Epidermal melanocyte (primary cell): Measurements from ENCODE around the gene KRT9.
"Not testable (repeated sequence)": the region's sequence is repeated elsewhere in the genome, so short reads cannot be mapped to it uniquely, and the experiment has no call there.

Experiments used
- DNase-seq: peaks from one replicate; pipeline ENCODE4 v3.0.0; 2011; ENCODE audit warnings: low spot score; ENCODE audit not compliant: insufficient read length

Gene KRT9, protein sequence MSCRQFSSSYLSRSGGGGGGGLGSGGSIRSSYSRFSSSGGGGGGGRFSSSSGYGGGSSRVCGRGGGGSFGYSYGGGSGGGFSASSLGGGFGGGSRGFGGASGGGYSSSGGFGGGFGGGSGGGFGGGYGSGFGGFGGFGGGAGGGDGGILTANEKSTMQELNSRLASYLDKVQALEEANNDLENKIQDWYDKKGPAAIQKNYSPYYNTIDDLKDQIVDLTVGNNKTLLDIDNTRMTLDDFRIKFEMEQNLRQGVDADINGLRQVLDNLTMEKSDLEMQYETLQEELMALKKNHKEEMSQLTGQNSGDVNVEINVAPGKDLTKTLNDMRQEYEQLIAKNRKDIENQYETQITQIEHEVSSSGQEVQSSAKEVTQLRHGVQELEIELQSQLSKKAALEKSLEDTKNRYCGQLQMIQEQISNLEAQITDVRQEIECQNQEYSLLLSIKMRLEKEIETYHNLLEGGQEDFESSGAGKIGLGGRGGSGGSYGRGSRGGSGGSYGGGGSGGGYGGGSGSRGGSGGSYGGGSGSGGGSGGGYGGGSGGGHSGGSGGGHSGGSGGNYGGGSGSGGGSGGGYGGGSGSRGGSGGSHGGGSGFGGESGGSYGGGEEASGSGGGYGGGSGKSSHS

GRCh38 chr17:41571561-41572434 is at the start of gene KRT9:
TSS of gene KRT9 (minus strand) at chr17:41572059. CDS start at chr17:41571992, 67 bp downstream.
- no peak for DNase-seq

- DNase-seq, result not testable (repeated sequence)
These were observed 49.6 kb upstream of the KRT9 start for GRCh38 chr17:41621435-41621817.

DNA sequence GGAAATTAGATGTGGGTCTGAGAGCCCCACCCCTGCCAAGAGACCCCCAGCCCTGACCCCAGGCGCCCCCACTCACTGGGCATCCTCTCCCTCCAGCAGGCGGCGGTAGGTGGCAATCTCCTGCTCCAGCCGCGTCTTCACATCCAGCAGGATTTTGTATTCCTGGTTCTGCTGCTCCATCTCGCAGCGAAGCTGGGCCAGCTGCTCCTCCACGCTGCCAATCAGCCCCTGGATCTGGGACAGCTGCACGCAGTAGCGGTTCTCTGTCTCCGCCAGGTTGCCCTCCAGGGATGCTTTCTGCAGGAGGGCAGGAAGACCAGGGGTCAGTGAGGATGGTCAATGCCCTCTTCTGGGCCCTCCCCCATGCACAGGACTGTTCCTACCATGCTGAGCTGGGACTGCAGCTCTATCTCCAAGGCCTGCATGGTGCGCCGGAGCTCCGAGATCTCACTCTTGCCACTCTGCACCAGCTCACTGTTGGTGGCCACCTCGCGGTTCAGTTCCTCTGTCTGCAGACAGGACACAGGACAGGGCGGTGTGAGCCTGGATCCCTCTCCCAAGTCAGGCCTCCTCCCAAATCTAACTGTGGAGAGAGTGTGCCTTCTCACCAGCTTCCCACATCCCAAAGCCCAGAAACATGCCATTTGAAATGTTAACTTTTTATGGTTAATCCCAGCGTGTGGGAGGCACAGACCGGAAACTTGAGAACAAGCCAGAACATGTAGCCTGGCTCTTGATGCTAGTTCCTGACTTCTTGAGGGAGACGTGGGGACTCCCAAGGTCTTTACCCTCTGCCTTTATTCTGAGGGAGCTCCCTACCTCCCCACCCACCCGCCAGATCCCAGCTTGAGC is 49.0 kb upstream of the KRT9 start:
- DNase-seq, result no peak

GRCh38 chr17:41619927-41620582 is 48.2 kb upstream of the KRT9 start:
- not testable (repeated sequence) for DNase-seq

DNA sequence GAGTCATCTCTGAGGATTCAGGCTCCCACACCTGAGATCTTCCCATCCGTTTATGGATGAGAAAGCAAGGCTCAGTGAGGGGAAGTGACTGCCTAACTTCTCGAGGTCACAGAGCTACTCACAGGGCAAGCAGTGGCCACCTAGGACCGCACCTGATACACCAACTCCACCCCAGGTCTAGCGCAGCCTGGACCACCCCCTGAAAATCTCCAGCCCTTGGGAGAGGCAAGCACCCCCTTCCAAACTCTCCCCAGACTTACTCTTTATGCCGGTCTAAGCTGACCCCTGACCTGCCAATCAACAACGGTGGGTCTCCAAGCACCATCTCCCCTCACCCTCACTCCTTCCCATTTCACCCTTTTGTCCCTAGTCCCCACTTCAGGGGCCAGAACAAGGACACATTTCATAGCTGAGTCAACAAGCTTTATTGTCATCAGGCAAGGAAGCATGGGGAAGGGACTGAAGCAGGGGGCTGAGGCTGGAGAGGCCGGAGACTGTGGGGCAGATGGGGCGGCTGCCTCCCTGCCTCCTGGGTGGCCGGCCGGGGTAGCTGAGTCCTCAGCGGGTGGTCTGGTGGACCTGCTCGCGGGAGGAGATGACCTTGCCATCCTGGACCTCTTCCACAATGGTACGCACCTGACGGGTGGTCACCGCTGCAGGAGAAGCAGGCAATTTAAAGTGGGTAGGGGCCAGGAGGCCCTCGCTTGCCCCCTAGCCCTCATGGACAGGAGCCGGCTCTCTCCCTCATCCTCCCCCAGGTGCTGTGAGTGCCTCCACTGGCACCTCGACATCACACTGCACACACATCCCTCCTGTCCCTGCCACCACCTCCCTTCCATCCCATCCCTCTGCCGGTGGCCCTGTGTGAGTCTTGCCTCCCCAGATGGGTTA is 47.4 kb upstream of the KRT9 start:
- DNase-seq, result no peak

- DNase-seq, result no peak
These were observed 46.6 kb upstream of the KRT9 start for GRCh38 chr17:41618341-41619035.

DNA sequence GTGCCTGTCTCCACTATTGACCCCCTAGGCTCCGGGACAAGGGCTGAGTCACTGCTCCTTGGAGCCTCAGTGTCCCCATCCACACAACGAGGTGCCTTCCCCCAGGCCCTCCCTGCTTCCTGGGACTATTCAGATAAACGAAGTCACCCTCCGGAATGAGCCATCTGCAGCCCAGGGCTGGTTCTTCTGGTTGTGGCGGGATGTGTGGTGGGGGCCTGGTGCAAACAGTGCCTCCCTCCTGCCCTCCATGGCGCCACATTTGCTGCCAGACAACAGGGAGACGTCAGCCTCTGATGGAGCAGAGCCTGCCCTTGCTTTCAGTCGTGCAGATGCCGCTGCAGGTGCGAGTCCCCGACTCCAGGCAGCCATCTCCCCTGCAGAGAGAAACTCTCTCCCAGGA is 45.8 kb upstream of the KRT9 start:
- DNase-seq, result no peak

- no peak for DNase-seq
These were observed 45.3 kb upstream of the KRT9 start for GRCh38 chr17:41617136-41617535.

GRCh38 chr17:41616486-41616885 is 44.6 kb upstream of the KRT9 start:
- not testable (repeated sequence) for DNase-seq

- DNase-seq, result no peak
These were observed 43.6 kb upstream of the KRT9 start for GRCh38 chr17:41615454-41615853.

GRCh38 chr17:41614767-41615166 is 42.9 kb upstream of the KRT9 start:
- not testable (repeated sequence) for DNase-seq

- DNase-seq, result no peak
These were observed 42.2 kb upstream of the KRT9 start for GRCh38 chr17:41614098-41614497.

DNA sequence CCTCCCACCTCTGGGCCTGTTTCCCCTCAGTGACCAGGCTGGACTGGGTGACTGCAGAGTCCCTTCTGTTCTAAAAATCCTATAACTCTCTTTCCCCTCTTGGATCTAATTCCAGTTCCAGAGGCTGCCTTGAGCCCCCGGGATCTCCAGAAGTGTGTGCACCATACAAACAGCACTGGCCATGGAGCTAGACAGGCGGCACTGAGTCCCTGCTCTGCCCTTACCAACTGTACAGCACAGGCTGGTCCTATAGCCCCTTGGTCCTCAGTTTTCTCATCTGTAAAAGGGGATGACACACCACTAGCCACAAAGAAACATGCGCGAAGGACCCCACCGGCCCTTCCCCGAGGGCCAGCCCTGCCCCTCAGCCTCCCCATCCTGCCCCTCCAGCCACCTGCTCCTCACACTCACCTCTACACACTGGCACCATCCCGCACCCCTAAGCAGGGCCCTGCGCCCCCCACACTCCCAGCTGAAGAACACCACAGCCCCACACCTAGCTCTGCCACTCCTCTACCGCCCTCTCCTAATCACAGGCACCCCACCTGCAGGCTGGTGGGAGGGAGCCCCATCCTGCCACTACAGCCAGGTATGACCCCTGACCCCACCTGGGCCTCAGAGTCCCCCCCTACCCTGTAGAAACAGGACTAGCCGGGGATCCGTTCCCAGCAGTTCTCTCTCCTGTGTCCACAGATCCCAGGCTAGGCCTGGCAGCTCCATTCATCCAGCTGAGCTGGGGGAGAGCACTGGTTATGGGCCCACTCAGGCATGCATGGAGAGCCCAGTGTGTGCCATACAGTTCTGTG is 41.6 kb upstream of the KRT9 start:
- no peak for DNase-seq

GRCh38 chr17:41612376-41613160 is 40.7 kb upstream of the KRT9 start, which contains the start of gene KRT16:
TSS of gene KRT16 (minus strand) at chr17:41612767. CDS start at chr17:41612688, 79 bp downstream.
- DNase-seq, result not testable (repeated sequence)

GRCh38 chr17:41610965-41611640 is 39.2 kb upstream of the KRT9 start:
- DNase-seq, result no peak

- DNase-seq, result not testable (repeated sequence)
These were observed 38.2 kb upstream of the KRT9 start for GRCh38 chr17:41610061-41610517.
